GM18519 (cell line): ENCODE data around the gene AKR7A2.
"Not testable (repeated sequence)": the region's sequence is repeated elsewhere in the genome, so short reads cannot be mapped to it uniquely, and the experiment has no call there.

ENCODE experiments used
- ATAC-seq: cut with Tn5 transposase; IDR thresholded peaks from one replicate; pipeline ENCODE4 v1.9.1; 2021; ENCODE audit warnings: mild to moderate bottlenecking, moderate library complexity; ENCODE audit not compliant: unreplicated experiment, low FRiP score

The AKR7A2 gene

DNA sequence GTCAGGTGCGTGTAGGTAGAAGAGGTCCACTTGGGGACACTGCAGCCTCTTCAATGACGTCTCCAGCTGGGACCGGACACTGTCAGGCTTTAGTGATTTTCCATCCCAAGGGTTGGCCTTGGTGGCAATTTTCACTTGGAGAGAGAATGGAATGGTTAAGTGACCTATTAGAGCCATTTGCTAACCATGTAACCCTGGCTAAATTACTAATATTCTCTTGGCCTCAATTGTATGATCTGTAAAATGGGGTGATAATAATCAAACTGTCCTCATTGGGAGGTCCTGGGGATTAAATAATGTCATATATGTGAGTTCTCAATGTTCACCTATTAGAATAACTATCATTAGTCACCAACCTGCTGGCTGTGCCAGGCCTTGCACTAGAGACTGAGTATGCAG is 3.4 kb downstream of the AKR7A2 start:
- no peak for ATAC-seq

GRCh38 chr1:19307794-19308508 is 4.0 kb downstream of the AKR7A2 start:
- no peak for ATAC-seq

DNA sequence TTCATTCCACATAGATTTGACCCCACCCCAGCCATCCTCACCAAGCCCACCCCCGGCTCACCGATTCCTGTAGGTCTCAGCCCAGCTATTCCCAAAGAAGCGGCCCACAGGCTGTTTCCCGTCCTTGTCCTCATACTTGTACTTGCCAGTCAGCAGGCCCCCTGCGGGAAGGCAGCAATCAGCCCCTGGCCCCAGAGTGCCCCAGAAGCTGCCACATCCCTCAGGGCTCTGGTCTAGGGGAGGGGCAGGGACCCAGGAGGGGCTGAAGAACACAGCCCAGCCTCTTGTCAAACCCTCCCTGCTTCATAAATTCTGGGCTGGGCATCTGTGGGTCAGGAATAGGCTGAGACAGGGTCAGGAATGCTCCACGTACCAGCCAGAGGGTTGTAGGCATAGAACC is 5.0 kb downstream of the AKR7A2 start:
- no peak for ATAC-seq

DNA sequence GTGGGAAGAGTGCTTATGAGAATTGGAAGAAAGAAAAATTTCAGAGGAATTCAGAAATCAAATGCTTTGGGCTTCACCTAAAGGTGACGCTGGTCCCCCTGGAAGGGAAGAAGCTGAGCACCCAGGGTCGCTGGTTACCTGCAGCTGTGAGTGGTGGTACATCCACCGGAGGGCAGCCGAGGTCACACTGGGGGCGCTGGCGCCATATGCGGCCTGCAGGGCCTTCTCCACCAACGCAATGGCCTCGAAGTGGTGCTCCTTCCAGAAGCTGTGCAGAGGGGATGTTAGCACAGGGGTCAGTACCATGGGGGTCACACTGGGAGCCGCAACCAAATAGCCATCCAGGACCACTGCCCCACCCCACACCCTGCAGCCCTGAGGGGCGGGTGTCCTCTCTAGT is 6.1 kb downstream of the AKR7A2 start:
- no peak for ATAC-seq

DNA sequence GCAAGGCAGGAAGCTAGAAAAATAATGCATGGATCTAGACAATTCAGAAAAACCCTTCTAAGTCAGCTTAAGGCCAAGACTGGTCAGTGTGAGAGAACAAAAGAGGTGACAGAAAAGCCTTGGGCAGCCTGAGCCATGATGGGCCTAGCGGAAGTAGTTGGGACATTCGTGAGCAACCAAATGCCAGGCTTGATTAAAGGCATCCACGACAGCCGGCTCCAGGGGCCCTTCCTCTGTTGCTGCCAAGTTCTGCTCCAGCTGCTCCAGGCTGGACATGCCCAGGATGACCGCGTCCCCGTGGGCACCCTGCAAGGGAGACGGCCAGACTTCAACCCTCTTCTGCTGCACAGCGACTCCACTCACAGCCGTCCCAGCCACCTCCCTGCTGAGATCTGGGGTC is 7.9 kb downstream of the AKR7A2 start:
- not testable (repeated sequence) for ATAC-seq

GRCh38 chr1:19300211-19300610 is 11.7 kb downstream of the AKR7A2 start:
- ATAC-seq: no peak

- no peak for ATAC-seq
Measured at GRCh38 chr1:19294638-19295037, 17.3 kb downstream of the AKR7A2 start.

DNA sequence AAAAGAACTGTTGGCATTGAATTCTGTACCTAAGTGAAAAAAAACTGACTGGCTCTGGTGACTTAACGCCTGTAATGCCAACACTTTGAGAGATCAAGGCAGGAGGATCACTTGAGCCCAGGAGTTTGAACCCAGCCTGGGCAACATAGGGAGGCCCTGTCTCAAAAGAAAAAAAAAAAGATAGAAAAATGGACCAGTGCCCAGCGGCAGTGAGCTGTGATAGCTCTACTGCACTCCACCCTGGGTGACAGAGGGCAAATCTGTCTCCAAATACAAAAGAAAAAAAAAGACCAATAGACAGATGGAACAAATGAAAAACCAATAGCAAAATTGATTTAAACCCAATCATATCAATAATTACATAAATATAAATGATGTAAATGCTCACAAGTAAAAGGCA is 22.7 kb downstream of the AKR7A2 start:
- ATAC-seq: no peak

DNA sequence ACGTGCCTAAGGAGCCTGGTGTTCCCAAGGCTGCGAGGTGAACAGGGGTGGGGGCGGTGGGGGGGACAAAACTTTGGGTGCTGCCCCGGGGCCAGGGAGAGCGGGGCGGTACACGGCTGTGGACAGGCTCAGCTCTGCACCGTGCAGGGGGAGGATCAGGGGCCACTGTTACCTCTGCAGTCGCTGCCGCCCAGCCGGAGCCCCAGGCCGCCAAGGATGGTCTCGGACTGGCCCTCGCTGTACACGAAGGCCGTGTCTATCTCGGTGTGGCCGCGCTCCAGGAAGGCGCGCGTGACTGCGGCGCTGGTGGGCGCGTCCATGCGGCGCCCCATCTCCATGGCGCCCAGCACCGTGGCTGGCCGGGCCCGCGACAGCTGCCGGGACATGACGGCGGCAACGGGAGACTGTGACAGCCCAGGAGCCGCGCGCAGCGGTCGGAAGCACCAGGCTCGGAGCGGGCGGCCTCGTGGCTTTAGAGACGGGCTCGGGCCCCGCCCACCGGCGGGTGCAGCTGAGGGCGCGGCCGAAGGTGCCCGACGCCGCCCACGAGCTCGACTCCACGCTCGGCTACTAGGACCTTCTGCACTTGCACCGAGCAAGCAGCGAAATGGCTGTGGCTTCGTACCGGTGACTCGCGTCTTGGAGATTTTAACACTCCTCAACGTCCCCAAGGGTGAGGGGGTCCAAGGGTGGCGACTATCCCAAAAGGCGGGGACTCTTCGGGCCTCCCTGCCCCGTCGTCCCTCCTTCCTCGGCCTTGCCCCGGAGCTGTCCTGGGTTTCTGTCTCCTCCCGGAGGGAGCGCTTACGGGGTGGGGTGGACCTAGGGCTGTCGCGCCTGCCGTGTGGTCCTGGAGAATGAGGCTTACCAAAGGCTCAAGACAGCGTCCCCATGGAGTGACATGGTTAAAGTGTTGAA is 23.4 kb downstream of the AKR7A2 start, which contains the start of gene AKR7A3:
Gene AKR7A3, minus strand, starts transcription at position 447 of the 918 bp plus-strand sequence. Its CDS starts 61 bp downstream, at position 386.
- ATAC-seq: not testable (repeated sequence)

- ATAC-seq: no peak
Measured at GRCh38 chr1:19287436-19288185, 24.3 kb downstream of the AKR7A2 start.

DNA sequence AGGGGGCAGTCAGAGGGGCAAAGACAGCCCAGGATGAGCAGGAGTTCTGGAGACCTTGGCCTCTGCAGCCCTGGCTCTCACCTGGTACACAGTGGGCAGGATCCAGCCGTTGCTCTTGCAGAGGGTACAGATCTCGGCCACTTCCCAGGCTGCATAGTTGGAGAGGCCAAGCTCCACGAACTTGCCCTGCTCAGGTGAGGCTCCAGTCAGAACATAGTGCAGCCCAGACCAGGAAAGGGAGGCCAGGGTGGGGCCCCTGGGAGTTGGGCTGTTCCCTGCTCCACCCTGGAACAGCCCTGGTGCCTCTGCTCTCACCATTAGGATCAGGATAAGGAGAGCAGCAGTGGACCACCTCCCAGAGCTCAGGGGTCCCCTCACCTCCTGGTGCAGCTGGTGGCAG is 26.1 kb downstream of the AKR7A2 start:
- not testable (repeated sequence) for ATAC-seq

DNA sequence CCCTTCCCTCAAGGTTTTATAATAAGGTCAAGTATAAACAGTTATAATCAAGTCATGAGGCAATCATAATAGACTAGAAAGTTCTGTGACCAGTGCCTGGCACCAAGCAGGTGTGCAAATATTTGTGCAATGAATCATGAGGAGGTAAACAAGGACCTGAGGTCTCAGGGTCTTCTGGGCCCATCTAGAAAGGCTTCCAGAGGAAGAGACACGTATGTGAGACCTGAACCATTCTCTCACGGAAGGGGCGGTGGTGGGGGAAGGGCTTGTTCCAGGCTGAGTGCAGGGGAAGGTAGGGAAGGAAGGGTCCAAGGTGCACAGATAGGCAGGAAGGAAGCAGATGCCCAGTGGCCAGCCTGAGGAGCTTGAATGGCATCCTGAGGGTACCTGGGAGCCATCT is 26.6 kb downstream of the AKR7A2 start:
- ATAC-seq: not testable (repeated sequence)

DNA sequence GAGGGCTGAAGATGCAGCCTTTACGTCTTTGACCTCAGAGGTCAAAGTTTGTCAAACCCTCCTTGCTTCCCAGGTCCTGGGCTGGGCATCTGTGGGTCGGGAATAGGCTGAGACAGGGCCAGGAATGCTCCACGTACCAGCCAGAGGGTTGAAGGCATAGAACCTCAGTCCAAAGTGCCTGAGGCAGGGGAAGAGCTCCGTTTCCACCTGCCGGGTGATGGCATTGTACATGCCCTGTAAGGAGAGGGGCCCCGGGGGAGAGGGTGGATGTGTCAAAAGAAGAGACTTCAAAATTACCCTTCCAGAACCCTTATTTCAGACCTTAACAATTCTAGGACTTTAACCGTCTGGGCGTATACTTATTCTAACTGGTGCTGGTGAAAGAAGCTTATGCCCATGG is 27.1 kb downstream of the AKR7A2 start:
- no peak for ATAC-seq

DNA sequence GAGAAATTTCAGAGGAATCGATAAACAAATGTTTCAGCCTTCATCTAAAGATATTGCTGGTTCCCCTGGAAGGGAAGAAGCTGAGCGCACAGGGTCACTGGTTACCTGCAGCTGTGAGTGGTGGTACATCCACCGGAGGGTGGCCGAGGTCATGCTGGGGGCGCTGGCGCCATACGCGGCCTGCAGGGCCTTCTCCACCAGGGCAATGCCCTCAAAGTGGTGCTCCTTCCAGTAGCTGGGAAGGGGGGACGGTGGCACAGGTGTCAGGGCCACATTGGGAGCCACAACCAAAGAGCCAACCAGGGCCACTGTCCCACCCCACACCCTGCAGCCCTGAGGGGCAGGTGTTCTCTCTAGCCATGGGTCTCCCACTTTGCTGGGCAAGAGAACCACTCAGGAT is 28.1 kb downstream of the AKR7A2 start:
- ATAC-seq: no peak

DNA sequence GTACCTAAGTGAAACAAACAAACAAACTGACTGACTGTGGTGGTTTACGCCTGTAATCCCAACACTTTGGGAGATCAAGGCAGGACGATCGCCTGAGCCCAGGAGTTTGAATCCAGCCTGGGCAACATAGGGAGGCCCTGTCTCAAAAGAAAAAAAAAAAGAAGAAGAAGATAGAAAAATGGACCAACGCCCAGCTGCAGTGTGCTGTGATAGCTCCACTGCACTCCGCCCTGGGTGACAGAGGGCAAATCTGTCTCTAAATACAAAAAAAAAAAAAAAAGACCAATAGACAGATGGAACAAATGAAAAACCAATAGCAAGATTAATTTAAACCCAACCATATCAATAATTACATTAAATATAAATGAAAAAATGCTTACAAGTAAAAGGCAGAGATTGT is 37.3 kb downstream of the AKR7A2 start:
- no peak for ATAC-seq

GRCh38 chr1:19273844-19274531 is 38.0 kb downstream of the AKR7A2 start:
- ATAC-seq: not testable (repeated sequence)

- no peak for ATAC-seq
Measured at GRCh38 chr1:19273106-19273843, 38.7 kb downstream of the AKR7A2 start.

GRCh38 chr1:19272064-19272463 is 39.9 kb downstream of the AKR7A2 start:
- no peak for ATAC-seq

GRCh38 chr1:19270343-19270730 is 41.6 kb downstream of the AKR7A2 start:
- not testable (repeated sequence) for ATAC-seq
